NCI-H1417 treated with DMSO at 0.1 percent for 48 hours (cell line): ENCODE measurements around the gene RABGAP1L.
"Not testable (repeated sequence)": the region's sequence is repeated elsewhere in the genome, so short reads cannot be mapped to it uniquely, and the experiment has no call there.

Source experiments
- DNase-seq: peaks from one replicate; lab custom pipeline; 2025; lab: John Stamatoyannopoulos, UW

The RABGAP1L gene

GRCh38 chr1:174153825-174154107 is 5.6 kb upstream of the RABGAP1L start:
- DNase-seq: no peak

GRCh38 chr1:174156437-174156836 is 2.9 kb upstream of the RABGAP1L start:
- DNase-seq: no peak

GRCh38 chr1:174157157-174157806 is 2.0 kb upstream of the RABGAP1L start:
- DNase-seq: no peak

- DNase-seq: no peak
Measured at GRCh38 chr1:174158767-174159251, 511 bp upstream of the RABGAP1L start.

GRCh38 chr1:174160109-174160473 is 771 bp downstream of the RABGAP1L start:
- DNase-seq: no peak

- DNase-seq: no peak
Measured at GRCh38 chr1:174160603-174161002, 1.3 kb downstream of the RABGAP1L start.

GRCh38 chr1:174161813-174162212 is 2.5 kb downstream of the RABGAP1L start:
- DNase-seq: no peak

GRCh38 chr1:174164826-174165225 is 5.5 kb downstream of the RABGAP1L start:
- no peak for DNase-seq

- no peak for DNase-seq
Measured at GRCh38 chr1:174165471-174166137, 6.3 kb downstream of the RABGAP1L start.

- no peak for DNase-seq
Measured at GRCh38 chr1:174166530-174167264, 7.4 kb downstream of the RABGAP1L start.

- no peak for DNase-seq
Measured at GRCh38 chr1:174167265-174167803, 8.0 kb downstream of the RABGAP1L start.

- DNase-seq: no peak
Measured at GRCh38 chr1:174169342-174169741, 10.0 kb downstream of the RABGAP1L start.

- DNase-seq: no peak
Measured at GRCh38 chr1:174171073-174171472, 11.8 kb downstream of the RABGAP1L start.

- DNase-seq: no peak
Measured at GRCh38 chr1:174174461-174175329, 15.4 kb downstream of the RABGAP1L start.

GRCh38 chr1:174178459-174178858 is 19.1 kb downstream of the RABGAP1L start:
- not testable (repeated sequence) for DNase-seq

- DNase-seq: no peak
Measured at GRCh38 chr1:174189428-174190062, 30.2 kb downstream of the RABGAP1L start.

- DNase-seq: no peak
Measured at GRCh38 chr1:174190691-174191199, 31.4 kb downstream of the RABGAP1L start.

GRCh38 chr1:174191349-174191862 is 32.1 kb downstream of the RABGAP1L start:
- no peak for DNase-seq

- DNase-seq: no peak
Measured at GRCh38 chr1:174194461-174194860, 35.1 kb downstream of the RABGAP1L start.

GRCh38 chr1:174197088-174197487 is 37.8 kb downstream of the RABGAP1L start:
- no peak for DNase-seq

- DNase-seq: no peak
Measured at GRCh38 chr1:174197547-174197946, 38.2 kb downstream of the RABGAP1L start.
